Transverse colon (tissue), 3 donors: ENCODE results near the gene EPHB4.
A peak's percentile ranks its signal among the peaks of the same experiment; 100 is the strongest.

Source experiments
- CTCF ChIP-seq, 5 experiments: fragments of 200-600 bp in 3 of 5; fragments of 450-650 bp in 2 of 5; sonication (generic) in 3 of 5; IDR thresholded peaks; 1 replicate in 2 of 5; 2 replicates in 3 of 5; pipeline ENCODE4 v1.5.1; 2016 to 2017; ENCODE audit warnings: antibody characterized with exemption in 5 of 5, inconsistent platforms in 3 of 5, mild to moderate bottlenecking in 2 of 5, moderate library complexity in 1 of 5
- POLR2A ChIP-seq: fragments of 450-650 bp; IDR thresholded peaks from one replicate; pipeline ENCODE4 v1.6.1; 2016; ENCODE audit warnings: antibody characterized with exemption, mild to moderate bottlenecking, moderate library complexity

- TF ChIP-seq CTCF (IDR thresholded peaks at IDR 0.05) = peak in 3 of 5 experiments; percentile 9 to 17 (median 11)
- peak; percentile 22 for TF ChIP-seq POLR2A
These were observed at the start of gene EPHB4 for GRCh38 chr7:100827330-100828226.
